Activated CD4-positive, alpha-beta memory T cell treated with anti-CD3 and anti-CD28 coated beads, Interleukin-2, amount 10 ng/mL, durations not matched to agents 7 days and 5 days (primary cell): ENCODE measurements around the gene PCOLCE2. TPM values are rescaled to one million over a fixed set of nuclear protein-coding genes. Genes with fewer than 3 reads are reported as not detected.

Experiments used
- CTCF ChIA-PET: fragments of 350-600 bp; sonication (Branson Sonifier 250); formaldehyde crosslinking; loops from one replicate; lab custom pipeline; 2021; ENCODE audit warnings: antibody characterized with exemption, inconsistent platforms; lab: Charles Lee
- POLR2A ChIA-PET: fragments of 350-600 bp; sonication (Branson Sonifier 250); formaldehyde crosslinking; loops from one replicate; lab custom pipeline; 2021; ENCODE audit warnings: antibody characterized with exemption; lab: Charles Lee
- DNase-seq: peaks from one replicate; pipeline ENCODE4 v3.0.0-alpha.2; 2020
- H3K27ac Mint-ChIP-seq: one replicate; pipeline ENCODE4 v1.8.0; 2021; ENCODE audit warnings: mild to moderate bottlenecking, mixed read lengths
- H3K27me3 Mint-ChIP-seq: one replicate; pipeline ENCODE4 v1.8.0; 2021; ENCODE audit warnings: mixed read lengths
- H3K36me3 Mint-ChIP-seq: one replicate; pipeline ENCODE4 v1.8.0; 2021; ENCODE audit warnings: low read depth, mixed read lengths
- H3K4me1 Mint-ChIP-seq: one replicate; pipeline ENCODE4 v1.8.0; 2021; ENCODE audit warnings: mixed read lengths
- H3K4me3 Mint-ChIP-seq: one replicate; pipeline ENCODE4 v1.8.0; 2021; ENCODE audit warnings: mild to moderate bottlenecking, mixed read lengths
- H3K9me3 Mint-ChIP-seq: one replicate; pipeline ENCODE4 v1.8.0; 2021; ENCODE audit warnings: mixed read lengths
- total RNA-seq, 2 experiments: library from RNA; stranded (reverse); gene quantifications; one replicate each; pipeline ENCODE4 v1.2.3, GENCODE V29; 2021

The PCOLCE2 gene
- total RNA-seq, 2 experiments from 2014 or later, result 0.38 TPM; not detected in 1

- no peaks in the 10 kb centered on the region for H3K36me3 Mint-ChIP-seq
- CTCF ChIA-PET, result no interaction called here
These were observed 120.5 kb downstream of the PCOLCE2 start for GRCh38 chr3:142768338-142768737.

More at GRCh38 chr3:142768338-142768737, 120.5 kb downstream of the PCOLCE2 start:
- no peak overlapping the region for H3K27ac Mint-ChIP-seq
- POLR2A ChIA-PET, result no interaction called here
- H3K4me3 Mint-ChIP-seq, result no peak overlapping the region
- no peaks in the 10 kb centered on the region for H3K4me1 Mint-ChIP-seq
- peaks cover 3% of the 10 kb centered on the region for H3K9me3 Mint-ChIP-seq
- no peaks in the 10 kb centered on the region for H3K27me3 Mint-ChIP-seq
- DNase-seq, result no peak

Other genes with a start within 250 kb of the PCOLCE2 start
- gene TRPC1, start 165.0 kb downstream of the PCOLCE2 start, total RNA-seq, result 1 to 10 TPM; 3.0 TPM
- gene PAQR9, start 74.6 kb upstream of the PCOLCE2 start, total RNA-seq, result not detected
- 100 to 1,000 TPM; 106 to 120 TPM for gene U2SURP, start 112.5 kb upstream of the PCOLCE2 start, total RNA-seq
- gene CHST2, start 230.7 kb upstream of the PCOLCE2 start, total RNA-seq, result 1 to 10 TPM; 1.4 to 1.7 TPM